ENCODE data around the gene CCSER2. TPM values are rescaled to one million over a fixed set of nuclear protein-coding genes. Genes with fewer than 3 reads are reported as not detected.

CCSER2 gene
- total RNA-seq, 1 donor from 2014 or later, result 18.5 TPM

- intact Hi-C loops (cut with DNase I), result no loop called here
- Histone ChIP-seq H3K27ac (no peak overlapping the region), H3K36me3 (peaks cover 13 to 17% of the 10 kb centered on the region in 2 donors), H3K4me1 (no peaks in the 10 kb centered on the region), H3K9me3 (no peaks in the 10 kb centered on the region), H3K4me3 (no peak overlapping the region), H3K27me3 (no peaks in the 10 kb centered on the region)
- DNase-seq (ENCODE audit: low spot score in 2 of 2), result no peak
- no peak for TF ChIP-seq CTCF (IDR thresholded peaks at IDR 0.05)
Observed at GRCh38 chr10:84511106-84511505, 182.7 kb downstream of the CCSER2 start.

- intact Hi-C loops (cut with DNase I), result no loop called here
- no peaks in the 10 kb centered on the region for H3K27me3 ChIP-seq
- no peak for DNase-seq (ENCODE audit: low spot score in 2 of 2)
- H3K4me1 ChIP-seq, result no peaks in the 10 kb centered on the region
- no peaks in the 10 kb centered on the region for H3K9me3 ChIP-seq
- H3K27ac ChIP-seq, result no peak overlapping the region
- H3K36me3 ChIP-seq, result peaks cover 13 to 17% of the 10 kb centered on the region in 2 donors
- H3K4me3 ChIP-seq, result no peak overlapping the region
- no peak for TF ChIP-seq CTCF (IDR thresholded peaks at IDR 0.05)
Observed at GRCh38 chr10:84511709-84512285, 183.4 kb downstream of the CCSER2 start.

GRCh38 chr10:84517554-84517953, 189.2 kb downstream of the CCSER2 start:
- intact Hi-C loops (cut with DNase I), result no loop called here
- Histone ChIP-seq H3K36me3 (peaks cover 13 to 17% of the 10 kb centered on the region in 2 donors), H3K4me3 (no peak overlapping the region), H3K9me3 (no peaks in the 10 kb centered on the region), H3K27ac (no peak overlapping the region), H3K4me1 (no peaks in the 10 kb centered on the region), H3K27me3 (no peaks in the 10 kb centered on the region)
- no peak for DNase-seq (ENCODE audit: low spot score in 2 of 2)
- no peak for TF ChIP-seq CTCF (IDR thresholded peaks at IDR 0.05)

- H3K27ac ChIP-seq, result no peak overlapping the region
- TF ChIP-seq CTCF (IDR thresholded peaks at IDR 0.05), result no peak
- peaks cover 4 to 7% of the 10 kb centered on the region in 2 donors for H3K36me3 ChIP-seq
- no peaks in the 10 kb centered on the region for H3K27me3 ChIP-seq
- H3K9me3 ChIP-seq, result no peaks in the 10 kb centered on the region
- intact Hi-C loops (cut with DNase I), result no loop called here
- H3K4me1 ChIP-seq, result no peaks in the 10 kb centered on the region
- DNase-seq (ENCODE audit: low spot score in 2 of 2), result no peak
- no peak overlapping the region for H3K4me3 ChIP-seq
Observed at GRCh38 chr10:84519235-84519634, 190.8 kb downstream of the CCSER2 start.

GRCh38 chr10:84521013-84521412, 192.6 kb downstream of the CCSER2 start:
- intact Hi-C loops (cut with DNase I), result no loop called here
- DNase-seq (ENCODE audit: low spot score in 2 of 2), result no peak
- H3K9me3 ChIP-seq, result no peaks in the 10 kb centered on the region
- no peak overlapping the region for H3K27ac ChIP-seq
- no peaks in the 10 kb centered on the region for H3K36me3 ChIP-seq
- H3K4me3 ChIP-seq, result no peak overlapping the region
- H3K4me1 ChIP-seq, result no peaks in the 10 kb centered on the region
- H3K27me3 ChIP-seq, result no peaks in the 10 kb centered on the region
- no peak for TF ChIP-seq CTCF (IDR thresholded peaks at IDR 0.05)

- DNase-seq (ENCODE audit: low spot score in 2 of 2), result no peak
- no peak overlapping the region for H3K27ac ChIP-seq
- no peaks in the 10 kb centered on the region for H3K36me3 ChIP-seq
- H3K4me1 ChIP-seq, result no peaks in the 10 kb centered on the region
- no peaks in the 10 kb centered on the region for H3K27me3 ChIP-seq
- TF ChIP-seq CTCF (IDR thresholded peaks at IDR 0.05), result no peak
- H3K9me3 ChIP-seq, result no peaks in the 10 kb centered on the region
- intact Hi-C loops (cut with DNase I), result no loop called here
- no peak overlapping the region for H3K4me3 ChIP-seq
Observed at GRCh38 chr10:84521468-84521867, 193.1 kb downstream of the CCSER2 start.
